ENCODE results near the gene KCNQ5.

Gene KCNQ5

GRCh38 chr6:72715119-72715518 is 93.3 kb downstream of the KCNQ5 start:
- no peak for DNase-seq (ENCODE audit: low read depth)

GRCh38 chr6:72716916-72717315 is 95.1 kb downstream of the KCNQ5 start:
- no peak for TF ChIP-seq CTCF (conservative IDR thresholded peaks at IDR 0.05; ENCODE audit: low read length)
- peak; percentile 25 for DNase-seq (ENCODE audit: low read depth)

More at GRCh38 chr6:72715119-72715518, 93.3 kb downstream of the KCNQ5 start:
- no peak for TF ChIP-seq CTCF (conservative IDR thresholded peaks at IDR 0.05; ENCODE audit: low read length)
- no peak overlapping the region for H3K4me3 ChIP-seq (ENCODE audit: low read length)

GRCh38 chr6:72720464-72720863 is 98.6 kb downstream of the KCNQ5 start:
- no peak for TF ChIP-seq CTCF (conservative IDR thresholded peaks at IDR 0.05; ENCODE audit: low read length)
- peak; percentile 30 for DNase-seq (ENCODE audit: low read depth)
- H3K4me3 ChIP-seq (ENCODE audit: low read length): no peak overlapping the region

More at GRCh38 chr6:72716916-72717315, 95.1 kb downstream of the KCNQ5 start:
- no peak overlapping the region for H3K4me3 ChIP-seq (ENCODE audit: low read length)

GRCh38 chr6:72721346-72721745 is 99.5 kb downstream of the KCNQ5 start:
- TF ChIP-seq CTCF (conservative IDR thresholded peaks at IDR 0.05; ENCODE audit: low read length): no peak
- no peak overlapping the region for H3K4me3 ChIP-seq (ENCODE audit: low read length)
- peak; percentile 15 for DNase-seq (ENCODE audit: low read depth)

- no peak; the same call in 1 of the 2 replicates for TF ChIP-seq CTCF (conservative IDR thresholded peaks at IDR 0.05; ENCODE audit: low read length)
- peak; percentile 43 for DNase-seq (ENCODE audit: low read depth)
- H3K4me3 ChIP-seq (ENCODE audit: low read length): no peak overlapping the region; the same call in 1 of the 2 replicates
Observed at GRCh38 chr6:72724545-72724944, 102.7 kb downstream of the KCNQ5 start.

- TF ChIP-seq CTCF (conservative IDR thresholded peaks at IDR 0.05; ENCODE audit: low read length): no peak
- DNase-seq (ENCODE audit: low read depth): no peak
- H3K4me3 ChIP-seq (ENCODE audit: low read length): no peak overlapping the region
Observed at GRCh38 chr6:72728706-72729343, 107.0 kb downstream of the KCNQ5 start.

GRCh38 chr6:72733045-72733444 is 111.2 kb downstream of the KCNQ5 start:
- no peak overlapping the region for H3K4me3 ChIP-seq (ENCODE audit: low read length)
- DNase-seq (ENCODE audit: low read depth): no peak
- TF ChIP-seq CTCF (conservative IDR thresholded peaks at IDR 0.05; ENCODE audit: low read length): no peak
